AG04450 (cell line): Measurements from ENCODE around the gene GUCA2A. TPM values are rescaled to one million over a fixed set of nuclear protein-coding genes. Genes with fewer than 3 reads are reported as not detected.

Experiments
- CTCF ChIA-PET: fragments of 300-600, 350-600 bp; formaldehyde crosslinking; extraction: SDS; loops from one replicate; lab custom pipeline; 2022; ENCODE audit warnings: antibody characterized with exemption, inconsistent platforms; lab: Charles Lee
- POLR2A ChIA-PET: fragments of 350-600 bp; formaldehyde crosslinking; extraction: SDS; loops from one replicate; lab custom pipeline; 2021; ENCODE audit warnings: antibody characterized with exemption, inconsistent platforms; lab: Yijun Ruan, JAX
- DNase-seq: peaks from one replicate; pipeline ENCODE4 v3.0.0-alpha.2; 2011; ENCODE audit warnings: low read depth, low spot score
- H3K27ac ChIP-seq: one replicate; pipeline ENCODE4 v1.5.1; 2012; ENCODE audit warnings: low read depth, low read length, control low read depth
- H3K27me3 ChIP-seq: one replicate; pipeline ENCODE4 v1.6.0; 2012; ENCODE audit warnings: low read length; ENCODE audit not compliant: control insufficient read depth, insufficient read depth
- H3K4me3 ChIP-seq: 2 replicates; pipeline ENCODE4 v1.5.1; 2011; ENCODE audit warnings: mild to moderate bottlenecking, low read depth, low read length, control low read depth
- H3K9me3 ChIP-seq: 2 replicates; pipeline ENCODE4 v1.5.1; 2012; ENCODE audit warnings: low read length; ENCODE audit not compliant: control insufficient read depth, insufficient read depth
- CTCF ChIP-seq: IDR thresholded peaks from 2 replicates; pipeline ENCODE4 v1.5.1; 2011; ENCODE audit warnings: low read depth, low read length, control low read depth, inconsistent platforms
- polyA plus RNA-seq: library from polyadenylated mRNA; depleted of rRNA; stranded (reverse); fragments of >200 nt; gene quantifications from 2 replicates; pipeline ENCODE4 v1.2.3, GENCODE V29; 2011

Gene GUCA2A
- polyA plus RNA-seq, 1 experiment, result not detected

- Histone ChIP-seq H3K27me3 (no peaks in the 10 kb centered on the region), H3K9me3 (no peaks in the 10 kb centered on the region), H3K4me3 (no peak overlapping the region), H3K27ac (peak overlapping the region; percentile 22)
- DNase-seq, result peak; percentile 58
- CTCF ChIA-PET, result interaction anchor here (0.5 to 1.7 kb wide), 8 partner anchors 15 to 394 kb away, joined by 3 to 11 read pairs (median 3); no protein-coding TSS in a partner anchor
- POLR2A ChIA-PET, result interaction anchor here (0.8 kb wide), 1 partner anchor 505 kb away, joined by 3 read pairs; no protein-coding TSS in a partner anchor
- no peak for TF ChIP-seq CTCF
Observed at GRCh38 chr1:42177541-42177981, 13.0 kb upstream of the GUCA2A start.

- Histone ChIP-seq H3K9me3 (no peaks in the 10 kb centered on the region), H3K4me3 (no peak overlapping the region), H3K27ac (no peak overlapping the region), H3K27me3 (no peaks in the 10 kb centered on the region)
- CTCF ChIA-PET, result interaction anchor here (0.5 to 1.7 kb wide), 8 partner anchors 16 to 394 kb away, joined by 3 to 11 read pairs (median 3); no protein-coding TSS in a partner anchor
- POLR2A ChIA-PET, result interaction anchor here (0.8 kb wide), 1 partner anchor 506 kb away, joined by 3 read pairs; no protein-coding TSS in a partner anchor
- DNase-seq, result no peak
- peak; percentile 78 for TF ChIP-seq CTCF
Observed at GRCh38 chr1:42176902-42177519, 12.5 kb upstream of the GUCA2A start.

- no peak for DNase-seq
- Histone ChIP-seq H3K27me3 (no peaks in the 10 kb centered on the region), H3K9me3 (no peaks in the 10 kb centered on the region), H3K4me3 (no peak overlapping the region), H3K27ac (no peak overlapping the region)
- TF ChIP-seq CTCF, result no peak
- POLR2A ChIA-PET, result no interaction called here
- CTCF ChIA-PET, result interaction anchor here (0.6 to 3.2 kb wide), 8 partner anchors 9 to 360 kb away, joined by 3 to 35 read pairs (median 11); partner anchors contain the start of gene GUCA2A
Observed at GRCh38 chr1:42175314-42176054, 10.9 kb upstream of the GUCA2A start.

GRCh38 chr1:42173961-42174735, 9.6 kb upstream of the GUCA2A start:
- DNase-seq, result no peak
- Histone ChIP-seq H3K27me3 (no peaks in the 10 kb centered on the region), H3K4me3 (no peak overlapping the region), H3K27ac (no peak overlapping the region), H3K9me3 (no peaks in the 10 kb centered on the region)
- POLR2A ChIA-PET, result interaction anchor here (0.6 to 1.0 kb wide), 2 partner anchors 13 to 15 kb away, joined by 3 read pairs; no protein-coding TSS in a partner anchor
- CTCF ChIA-PET, result interaction anchor here (0.6 to 3.2 kb wide), 83 partner anchors 10 to 696 kb away, joined by 3 to 35 read pairs (median 4); partner anchors contain the start of genes C1orf50, CCDC30, GUCA2A and P3H1
- no peak for TF ChIP-seq CTCF
